Stomach (tissue), 9 donors: Measurements from ENCODE around the gene DENND6B. TPM values are rescaled to one million over a fixed set of nuclear protein-coding genes. Genes with fewer than 3 reads are reported as not detected.
"Not testable (repeated sequence)": the region's sequence is repeated elsewhere in the genome, so short reads cannot be mapped to it uniquely, and the experiment has no call there.

Source experiments
- DNase-seq, 2 donors: peaks; one replicate each; pipeline versions ENCODE4 v3.0.0 to v3.0.0-alpha.2; 2013 to 2019
- H3K27ac ChIP-seq, 5 donors: fragments of 200-600 bp in 4 of 5; sonication (generic) in 4 of 5; one replicate each; pipeline ENCODE4 v1.5.1; 2013 to 2019; ENCODE audit warnings: mild to moderate bottlenecking in 1 of 5, moderate library complexity in 1 of 5
- H3K27me3 ChIP-seq, 3 donors: fragments of 200-600 bp; sonication (generic); one replicate each; pipeline ENCODE4 v1.5.1; 2017 to 2019; ENCODE audit warnings: mixed run types in 1 of 3
- H3K36me3 ChIP-seq, 4 donors: fragments of 200-600 bp; sonication (generic); 1 replicate in 3 of 4; 2 replicates in 1 of 4; pipeline ENCODE4 v1.5.1; 2016 to 2019
- H3K4me1 ChIP-seq, 4 donors: fragments of 200-600 bp; sonication (generic); one replicate each; pipeline ENCODE4 v1.5.1; 2016 to 2019
- H3K4me3 ChIP-seq, 4 donors: fragments of 200-600 bp; sonication (generic) in 3 of 4; one replicate each; pipeline ENCODE4 v1.5.1; 2016 to 2019; ENCODE audit warnings: mild to moderate bottlenecking in 1 of 4
- H3K9me3 ChIP-seq, 4 donors: fragments of 200-600 bp; sonication (generic); one replicate each; pipeline ENCODE4 v1.5.1; 2016 to 2019
- EP300 ChIP-seq: sonication (generic); formaldehyde crosslinking; IDR thresholded peaks from one replicate; pipeline ENCODE4 v1.6.1; 2017; ENCODE audit warnings: antibody characterized with exemption
- POLR2A ChIP-seq, 4 donors: fragments of 450-650 bp; IDR thresholded peaks; one replicate each; pipeline ENCODE4 v1.6.1; 2016; ENCODE audit warnings: antibody characterized with exemption in 4 of 4, control low read depth in 2 of 4, mild to moderate bottlenecking in 1 of 4, moderate library complexity in 1 of 4
- POLR2AphosphoS5 ChIP-seq, 3 donors: sonication (generic); formaldehyde crosslinking; IDR thresholded peaks; one replicate each; pipeline ENCODE4 v1.6.1; 2016; ENCODE audit warnings: antibody characterized with exemption in 3 of 3
- WGBS, 5 donors: extraction: QIAGEN DNeasy Blood & Tissue Kit in 3 of 5; methylation state at CpG; one replicate each; pipeline versions ENCODE4 v1.1.5 to v1.1.7; 2013 to 2018; 5-methylcytosine and 5-hydroxymethylcytosine counted together
- intact Hi-C: fragments of 100-400 bp; cut with DNase I; formaldehyde crosslinking; loops from one replicate; pipeline ENCODE4 v1.15.1; 2023; ENCODE audit warnings: low total_unique reads
- polyA plus RNA-seq, 3 donors: library from polyadenylated mRNA; stranded (reverse); fragments of 200-250 nt; gene quantifications; one replicate each; pipeline ENCODE4 v1.2.3, GENCODE V29; 2013
- total RNA-seq, 5 donors: library from RNA; depleted of rRNA; stranded (reverse); fragments of >200 nt; gene quantifications; one replicate each; pipeline versions ENCODE4 v1.1.0 to v1.2.3, GENCODE V29; 2014 to 2016
- TF ChIP-seq, protein P1 (sequence below), 7 experiments: fragments of 450-650 bp in 4 of 7; fragments of 200-600 bp in 3 of 7; sonication (generic) in 3 of 7; IDR thresholded peaks; one replicate each; pipeline ENCODE4 v1.5.1; 2016 to 2019; ENCODE audit warnings: antibody characterized with exemption in 7 of 7, control low read depth in 2 of 7, mild to moderate bottlenecking in 1 of 7
- donor health status: healthy with polysubstance abuse.
- donor health status: Bipolar disorder and iron deficiency.
- donor health status: healthy.

DENND6B gene
- total and polyA plus RNA-seq, 8 donors: 2.0 to 13.4 (median 4.0) TPM

DNA sequence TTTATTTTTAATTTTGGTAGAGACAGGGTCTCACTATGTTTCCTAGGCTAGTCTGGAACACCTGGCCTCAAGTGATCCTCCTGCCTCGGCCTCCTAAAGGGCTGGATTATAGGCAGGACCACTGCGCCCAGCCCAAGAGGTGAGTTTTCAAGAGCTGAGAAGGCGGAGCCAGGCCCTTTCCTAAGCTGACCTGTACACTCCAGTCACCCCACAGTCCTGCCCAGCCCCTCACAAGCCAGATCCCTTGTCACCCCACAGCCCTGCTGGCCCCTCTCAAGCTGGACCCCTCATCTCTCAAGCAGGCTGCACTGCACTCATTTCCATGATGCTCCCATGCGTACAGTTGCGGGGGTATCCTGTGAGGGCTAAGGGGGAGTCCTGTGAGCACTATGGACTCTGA is 2.9 kb downstream of the DENND6B start:
- intact Hi-C loops: no loop called here
- no peaks in the 10 kb centered on the region for H3K9me3 ChIP-seq
- peaks cover 13 to 23% (median 20%) of the 10 kb centered on the region in 4 donors for H3K4me1 ChIP-seq
- no peaks in the 10 kb centered on the region for H3K27me3 ChIP-seq
- H3K27ac ChIP-seq: no peak overlapping the region
- DNase-seq: no peak
- WGBS, 5 donors: 94 to 97% (median 96%) methylated on average over 5 of the region's 5 CpGs
- no peaks in the 10 kb centered on the region for H3K36me3 ChIP-seq
- TF ChIP-seq POLR2AphosphoS5 (IDR thresholded peaks at IDR 0.05): no peak
- H3K4me3 ChIP-seq: no peak overlapping the region

DNA sequence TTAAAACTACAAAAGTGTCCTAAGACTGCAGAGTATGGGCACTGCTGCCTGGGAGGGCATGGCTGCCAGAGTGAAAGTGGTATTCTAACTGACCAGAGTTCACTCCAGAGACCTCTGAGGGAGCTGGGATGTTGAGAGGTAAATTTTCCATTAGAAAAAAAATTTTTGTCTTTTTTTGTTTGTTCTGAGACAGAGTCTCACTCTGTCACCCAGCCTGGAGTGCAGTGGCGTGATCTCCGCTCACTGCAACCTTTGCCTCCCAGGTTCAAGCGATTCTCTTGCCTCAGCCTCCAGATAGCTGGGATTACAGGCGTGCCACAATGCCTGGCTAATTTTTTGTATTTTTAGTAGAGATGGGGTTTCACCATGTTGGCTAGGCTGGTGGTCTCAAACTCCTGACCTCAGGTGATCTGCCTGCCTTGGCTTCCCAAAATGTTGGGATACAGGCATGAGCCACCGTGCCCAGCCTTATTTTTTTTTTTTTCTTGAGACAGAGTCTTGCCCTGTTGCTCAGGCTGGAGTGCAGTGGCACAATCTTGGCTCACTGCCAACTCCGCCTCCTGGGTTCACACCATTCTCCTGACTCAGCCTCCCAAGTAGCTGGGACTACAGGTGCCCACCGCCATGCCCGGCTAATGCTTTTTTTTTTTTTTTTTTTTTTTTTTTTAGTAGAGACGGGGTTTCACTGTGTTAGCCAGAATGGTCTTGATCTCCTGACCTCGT is 4.3 kb downstream of the DENND6B start:
- DNase-seq: peak in 1 of 2 donors; percentile 57
- H3K27ac ChIP-seq, intact Hi-C loops, H3K4me3 ChIP-seq, H3K36me3 ChIP-seq, H3K9me3 ChIP-seq, H3K27me3 ChIP-seq: not testable (repeated sequence)
- H3K4me1 ChIP-seq: peaks cover 8 to 16% (median 13%) of the 10 kb centered on the region in 4 donors
- 80 to 84% (median 83%) methylated on average over 9 to 10 of the region's 10 CpGs for WGBS, 5 donors

DNA sequence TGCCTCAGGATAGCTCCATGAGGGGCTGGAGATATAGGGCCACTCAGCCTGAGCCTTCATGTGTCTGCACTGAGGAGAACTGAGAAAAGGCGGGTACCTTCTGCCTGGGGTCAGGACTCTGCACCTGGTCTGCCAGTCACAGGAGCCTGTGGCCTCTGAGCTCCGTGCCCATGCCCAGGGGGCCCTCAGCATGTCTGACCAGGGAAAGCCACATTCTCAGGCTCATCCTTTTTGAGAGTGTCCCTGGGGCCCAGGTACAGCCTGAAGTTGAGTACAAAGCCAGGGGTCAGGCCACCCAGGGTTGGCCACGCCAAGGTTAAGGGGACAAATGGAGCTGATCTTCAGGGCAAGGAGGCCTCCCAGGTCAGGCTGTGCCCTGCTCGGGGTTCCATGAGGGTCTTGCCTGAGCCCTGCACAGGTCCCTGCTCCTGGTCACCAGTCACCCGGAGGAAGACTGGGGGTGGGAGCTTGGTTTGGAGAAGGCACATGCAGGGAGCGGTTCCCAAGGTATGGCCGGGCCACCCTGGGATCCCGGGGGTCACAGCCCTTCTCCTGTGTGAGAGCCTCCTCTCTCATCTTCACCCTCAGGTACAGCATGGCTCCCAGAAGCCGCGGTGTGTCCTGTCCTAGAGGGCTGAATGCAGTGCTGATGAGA is 6.0 kb downstream of the DENND6B start:
- TF ChIP-seq POLR2AphosphoS5 (IDR thresholded peaks at IDR 0.05) (no peak), POLR2A (IDR thresholded peaks at IDR 0.05) (no peak), EP300 (no peak)
- TF ChIP-seq, protein P1, sequence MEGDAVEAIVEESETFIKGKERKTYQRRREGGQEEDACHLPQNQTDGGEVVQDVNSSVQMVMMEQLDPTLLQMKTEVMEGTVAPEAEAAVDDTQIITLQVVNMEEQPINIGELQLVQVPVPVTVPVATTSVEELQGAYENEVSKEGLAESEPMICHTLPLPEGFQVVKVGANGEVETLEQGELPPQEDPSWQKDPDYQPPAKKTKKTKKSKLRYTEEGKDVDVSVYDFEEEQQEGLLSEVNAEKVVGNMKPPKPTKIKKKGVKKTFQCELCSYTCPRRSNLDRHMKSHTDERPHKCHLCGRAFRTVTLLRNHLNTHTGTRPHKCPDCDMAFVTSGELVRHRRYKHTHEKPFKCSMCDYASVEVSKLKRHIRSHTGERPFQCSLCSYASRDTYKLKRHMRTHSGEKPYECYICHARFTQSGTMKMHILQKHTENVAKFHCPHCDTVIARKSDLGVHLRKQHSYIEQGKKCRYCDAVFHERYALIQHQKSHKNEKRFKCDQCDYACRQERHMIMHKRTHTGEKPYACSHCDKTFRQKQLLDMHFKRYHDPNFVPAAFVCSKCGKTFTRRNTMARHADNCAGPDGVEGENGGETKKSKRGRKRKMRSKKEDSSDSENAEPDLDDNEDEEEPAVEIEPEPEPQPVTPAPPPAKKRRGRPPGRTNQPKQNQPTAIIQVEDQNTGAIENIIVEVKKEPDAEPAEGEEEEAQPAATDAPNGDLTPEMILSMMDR (IDR thresholded peaks at IDR 0.05): no peak
- Histone ChIP-seq H3K4me3 (no peak overlapping the region), H3K27me3 (no peaks in the 10 kb centered on the region), H3K27ac (no peak overlapping the region), H3K4me1 (peaks cover 0 to 6% (median 3%) of the 10 kb centered on the region in 4 donors), H3K9me3 (no peaks in the 10 kb centered on the region), H3K36me3 (no peaks in the 10 kb centered on the region)
- 85 to 93% (median 91%) methylated on average over 8 to 10 of the region's 10 CpGs for WGBS, 5 donors
- intact Hi-C loops: no loop called here
- no peak for DNase-seq

DNA sequence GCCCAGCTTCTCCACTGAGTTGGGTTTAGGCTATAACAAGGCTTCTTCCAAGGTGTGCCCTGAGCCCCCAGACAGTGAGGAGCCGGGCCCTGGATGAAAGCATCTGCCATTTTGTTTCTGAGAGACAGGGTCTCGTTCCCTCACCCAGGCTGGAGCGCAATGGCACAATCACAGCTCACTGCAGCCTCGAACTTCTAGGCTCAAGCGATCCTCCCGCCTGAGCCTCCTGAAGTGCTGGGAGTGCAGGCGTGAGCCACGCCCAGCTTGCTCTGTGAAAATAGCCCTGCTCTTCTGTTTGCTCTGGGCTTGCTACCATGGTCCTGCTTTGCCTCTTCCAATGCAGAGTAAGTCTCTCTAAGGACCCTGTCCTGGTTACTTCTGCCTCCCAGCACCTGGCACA is 6.7 kb downstream of the DENND6B start:
- H3K36me3 ChIP-seq: no peaks in the 10 kb centered on the region
- H3K9me3 ChIP-seq: no peaks in the 10 kb centered on the region
- H3K4me3 ChIP-seq: no peak overlapping the region
- TF ChIP-seq POLR2AphosphoS5 (IDR thresholded peaks at IDR 0.05): no peak
- TF ChIP-seq POLR2A (IDR thresholded peaks at IDR 0.05): no peak
- TF ChIP-seq, protein P1 (IDR thresholded peaks at IDR 0.05): no peak
- no peak for TF ChIP-seq EP300
- DNase-seq: no peak
- intact Hi-C loops: no loop called here
- H3K27ac ChIP-seq: no peak overlapping the region
- 78 to 86% (median 85%) methylated on average over 7 to 8 of the region's 8 CpGs for WGBS, 5 donors
- H3K4me1 ChIP-seq: peaks cover 0 to under 1% (median 0%) of the 10 kb centered on the region in 4 donors
- H3K27me3 ChIP-seq: no peaks in the 10 kb centered on the region

DNA sequence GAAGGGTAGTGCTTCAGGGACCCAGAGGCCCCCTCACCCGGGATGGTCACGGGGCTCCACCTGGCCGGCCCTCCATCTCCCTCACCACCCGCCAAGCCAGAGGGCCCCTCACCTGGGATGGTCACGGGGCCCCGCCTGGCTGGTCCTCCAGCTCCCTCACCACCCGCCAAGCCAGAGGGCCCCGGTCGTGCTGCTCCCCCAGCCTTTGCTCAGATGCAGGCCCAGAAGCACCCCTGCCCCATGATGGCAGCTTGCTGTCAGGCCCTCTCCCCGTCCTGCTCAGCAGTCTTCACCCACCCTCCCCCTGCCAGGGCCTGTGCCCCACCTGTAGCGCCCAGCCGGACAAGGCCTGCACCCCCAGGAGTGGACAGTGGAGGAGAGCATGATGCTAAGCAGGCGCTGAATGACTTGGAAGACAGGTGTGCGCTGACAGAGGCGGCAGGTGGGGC is 7.3 kb downstream of the DENND6B start:
- no peaks in the 10 kb centered on the region for H3K36me3 ChIP-seq
- TF ChIP-seq POLR2A (IDR thresholded peaks at IDR 0.05) (no peak), POLR2AphosphoS5 (IDR thresholded peaks at IDR 0.05) (no peak), EP300 (no peak)
- no peaks in the 10 kb centered on the region for H3K9me3 ChIP-seq
- no peak for DNase-seq
- H3K4me3 ChIP-seq: no peak overlapping the region
- H3K4me1 ChIP-seq: peaks cover 0 to 7% (median 0%) of the 10 kb centered on the region in 4 donors
- 91 to 94% (median 94%) methylated on average over 13 to 15 of the region's 15 CpGs for WGBS, 5 donors
- intact Hi-C loops: no loop called here
- H3K27ac ChIP-seq: no peak overlapping the region
- H3K27me3 ChIP-seq: no peaks in the 10 kb centered on the region
